Central memory CD4-positive, alpha-beta T cell (primary cell): Measurements from ENCODE around the gene RNU6-9.

Source experiments
- DNase-seq: peaks from one replicate; pipeline ENCODE4 v3.0.0; 2022

The RNU6-9 gene

GRCh38 chr19:899336-900042 is 6.2 kb downstream of the RNU6-9 start:
- no peak for DNase-seq

- DNase-seq = no peak
Measured at GRCh38 chr19:900043-900301, 6.7 kb downstream of the RNU6-9 start.

GRCh38 chr19:900302-901111 is 7.2 kb downstream of the RNU6-9 start:
- DNase-seq = no peak

GRCh38 chr19:901216-902092 is 8.2 kb downstream of the RNU6-9 start:
- DNase-seq = no peak

GRCh38 chr19:902093-902370 is 8.7 kb downstream of the RNU6-9 start:
- no peak for DNase-seq

GRCh38 chr19:902446-903226 is 9.4 kb downstream of the RNU6-9 start:
- DNase-seq = no peak

- DNase-seq = no peak
Measured at GRCh38 chr19:903266-903797, 10.0 kb downstream of the RNU6-9 start.

- no peak for DNase-seq
Measured at GRCh38 chr19:904545-904944, 11.3 kb downstream of the RNU6-9 start.

- DNase-seq = peak; percentile 42
Measured at GRCh38 chr19:906480-906879, 13.2 kb downstream of the RNU6-9 start.

- DNase-seq = no peak
Measured at GRCh38 chr19:907183-907853, 14.0 kb downstream of the RNU6-9 start.

- no peak for DNase-seq
Measured at GRCh38 chr19:911197-912033, 18.1 kb downstream of the RNU6-9 start.

- DNase-seq = no peak
Measured at GRCh38 chr19:912181-913079, 19.1 kb downstream of the RNU6-9 start.

- DNase-seq = peak; percentile 83
Measured at GRCh38 chr19:913080-913748, 19.9 kb downstream of the RNU6-9 start, which contains the start of gene R3HDM4. TSS of gene R3HDM4 (minus strand) at chr19:913219. CDS start at chr19:913157, 62 bp downstream.

GRCh38 chr19:916645-917322 is 23.5 kb downstream of the RNU6-9 start:
- DNase-seq = no peak

- DNase-seq = no peak
Measured at GRCh38 chr19:917323-918151, 24.3 kb downstream of the RNU6-9 start, which contains the start of gene KISS1R. TSS of gene KISS1R (plus strand) at chr19:917333. CDS start at chr19:917503, 170 bp downstream.

- no peak for DNase-seq
Measured at GRCh38 chr19:918152-918437, 24.8 kb downstream of the RNU6-9 start.

- no peak for DNase-seq
Measured at GRCh38 chr19:918481-919198, 25.4 kb downstream of the RNU6-9 start.
